GM19395 (cell line): ENCODE measurements around the gene ZNHIT2.

Experiments used
- ATAC-seq: cut with Tn5 transposase; IDR thresholded peaks from one replicate; pipeline ENCODE4 v1.9.1; 2021; ENCODE audit warnings: mild to moderate bottlenecking, moderate library complexity; ENCODE audit not compliant: unreplicated experiment

ZNHIT2 gene

DNA sequence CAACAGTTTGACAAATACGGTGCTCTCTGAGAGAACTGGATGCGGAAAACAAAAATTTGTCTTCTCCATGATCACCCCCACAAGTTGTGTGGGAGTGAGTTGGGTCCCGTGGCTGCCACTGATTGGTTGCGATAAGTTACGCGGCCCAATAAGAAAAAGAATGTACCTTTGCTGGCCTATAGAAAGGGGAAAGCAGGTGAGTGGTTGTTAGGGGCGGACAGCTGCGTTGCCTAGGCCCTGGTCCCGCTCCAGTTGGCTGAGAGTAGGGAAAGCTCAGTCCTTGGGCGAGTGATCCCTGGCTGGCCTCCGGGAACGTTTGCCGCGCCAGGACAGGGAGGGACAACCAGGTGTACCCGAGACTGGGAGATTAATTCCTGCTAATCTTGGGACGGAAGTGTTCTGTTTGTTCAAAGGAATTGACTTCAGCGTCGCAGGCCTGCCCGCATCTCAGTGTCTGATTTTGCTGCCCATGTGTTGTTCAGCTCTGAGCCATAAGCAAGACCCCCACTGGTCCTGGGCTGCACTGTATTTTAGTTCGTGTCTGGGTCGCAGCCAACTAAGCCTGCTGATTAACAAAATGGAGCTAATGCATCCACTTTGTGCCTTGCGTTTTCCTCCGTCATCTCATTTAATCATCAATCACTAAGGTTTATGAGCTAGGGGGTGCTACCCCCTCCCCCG, 17.6 kb upstream of the ZNHIT2 start:
- peak; percentile 71 for ATAC-seq

DNA sequence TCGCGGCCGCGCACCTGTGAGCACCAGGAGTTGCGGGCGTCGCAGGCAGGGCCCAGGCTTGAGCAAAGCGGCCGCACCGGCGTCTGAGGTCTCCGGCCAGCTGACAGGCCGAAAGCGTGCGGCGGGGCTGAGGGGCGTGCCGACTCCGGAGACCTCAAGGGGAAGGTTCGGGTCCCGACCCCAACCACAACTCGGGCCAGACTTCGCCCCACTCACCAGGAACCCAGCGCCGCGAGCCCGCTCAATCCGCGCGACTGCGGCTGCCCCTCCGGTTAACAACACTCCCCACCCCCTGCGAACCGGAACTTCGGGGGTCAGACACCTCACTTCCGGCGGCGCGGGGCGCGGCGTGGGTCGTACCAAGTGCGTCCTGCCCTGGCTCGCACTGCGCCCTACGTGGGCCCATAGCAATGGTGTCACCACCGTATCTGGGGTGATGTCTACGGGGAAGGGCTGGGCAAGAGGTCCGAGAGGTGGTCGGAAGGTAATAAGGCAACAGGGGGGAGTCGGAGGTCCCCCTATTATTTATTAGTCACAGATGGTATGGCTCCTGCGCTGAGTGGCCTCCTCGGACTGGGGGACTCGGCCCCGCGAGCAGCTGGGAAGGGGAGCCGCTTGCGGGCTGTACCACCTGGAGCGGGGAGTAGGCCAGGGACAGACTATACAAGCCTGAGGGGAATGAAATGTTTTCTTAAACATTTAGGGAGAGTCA, 16.9 kb upstream of the ZNHIT2 start, which contains the start of gene SYVN1:
TSS of gene SYVN1 (minus strand) at position 280 of the 712 bp plus-strand sequence. CDS start 918 bp downstream, outside the sequence.
- ATAC-seq, result peak; percentile 70

DNA sequence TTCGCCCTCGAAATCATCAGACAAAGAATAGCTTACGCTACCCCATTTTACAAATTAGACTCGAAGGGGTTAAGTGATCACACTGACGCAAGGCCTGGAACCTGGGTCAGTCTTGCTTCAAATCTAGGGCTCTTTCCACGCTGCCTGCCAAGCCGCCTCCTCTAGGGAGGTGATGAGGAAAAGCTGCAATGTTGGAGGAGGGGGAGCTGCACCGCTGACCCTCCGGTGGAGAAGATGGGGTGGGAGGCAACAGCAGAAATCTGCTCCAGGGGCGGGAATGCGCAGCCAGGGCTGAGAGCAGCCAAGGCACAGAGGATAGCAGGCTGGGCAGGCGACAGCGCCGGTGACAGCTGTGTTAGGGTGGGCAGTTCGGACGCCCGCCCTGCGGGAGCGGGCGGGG, 16.2 kb upstream of the ZNHIT2 start:
- ATAC-seq, result no peak

DNA sequence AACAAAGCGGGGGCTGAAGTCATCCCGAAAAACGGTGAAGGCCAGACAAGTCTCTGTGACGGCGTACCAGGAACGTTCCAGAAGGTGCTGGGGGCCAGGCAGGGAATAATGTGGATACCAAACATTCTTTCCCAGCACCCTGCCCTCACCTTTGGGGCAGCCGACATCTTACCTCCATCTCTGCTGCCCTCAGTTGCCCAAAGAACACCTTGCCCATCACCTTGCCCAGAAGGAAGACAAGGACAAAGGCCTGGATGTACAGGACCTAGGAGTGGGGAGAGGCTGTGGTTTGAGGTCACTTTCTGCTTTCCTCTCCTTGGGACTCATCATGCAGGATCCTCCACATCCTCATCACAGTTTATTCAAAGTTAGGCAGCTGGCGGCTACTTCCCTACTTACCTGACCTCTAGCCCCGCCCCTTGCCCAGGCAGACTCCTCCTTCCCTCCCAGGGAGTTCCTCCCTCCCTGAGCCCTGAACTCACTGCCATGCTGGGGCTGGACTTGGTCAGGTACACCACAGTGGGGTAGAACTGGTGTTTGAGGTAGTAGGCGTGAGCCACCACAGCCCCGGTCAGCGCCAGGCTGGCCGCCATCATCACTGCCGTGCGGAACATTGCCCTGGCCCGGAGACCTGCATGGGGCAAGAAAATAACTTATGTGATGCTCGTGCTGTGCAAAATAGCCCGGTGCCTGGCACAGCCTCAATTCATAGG, 15.6 kb upstream of the ZNHIT2 start:
- ATAC-seq, result no peak

DNA sequence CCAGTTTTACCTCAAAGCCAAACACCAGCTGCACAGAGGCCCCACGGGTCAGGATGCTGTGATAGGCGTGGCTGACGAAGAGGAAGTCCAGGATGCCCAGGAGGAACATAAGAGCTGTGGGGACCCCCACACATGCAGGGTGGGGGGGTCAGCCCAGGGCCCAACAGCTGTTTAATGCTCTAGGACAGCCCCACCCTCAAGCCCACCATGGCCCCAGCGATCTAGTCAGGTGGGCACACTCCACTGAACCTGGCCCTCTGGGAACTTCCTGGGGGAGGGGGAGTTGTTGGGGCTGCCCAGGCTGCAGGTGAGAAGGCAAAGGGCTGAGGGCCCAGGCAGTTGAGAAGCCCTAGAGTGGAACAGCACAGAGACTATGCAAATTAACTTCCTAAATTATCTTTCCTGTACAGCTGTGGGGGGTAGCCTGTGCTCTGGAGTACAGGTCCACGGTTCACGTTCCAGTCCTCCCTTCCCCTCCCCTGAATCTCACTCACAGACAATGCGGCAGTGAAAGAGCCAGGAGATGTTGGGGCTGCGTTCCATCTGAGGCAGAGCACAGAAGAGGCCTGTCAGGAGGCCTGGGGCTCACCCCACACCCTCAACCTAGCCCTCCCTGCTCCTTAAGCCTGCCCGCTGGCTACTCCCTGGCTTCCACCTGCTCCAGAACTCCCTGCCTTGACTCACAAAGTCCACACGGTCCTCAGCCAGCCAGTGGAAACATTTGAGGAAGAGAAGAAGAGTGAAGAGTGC, 14.9 kb upstream of the ZNHIT2 start:
- ATAC-seq, result peak; percentile 40

DNA sequence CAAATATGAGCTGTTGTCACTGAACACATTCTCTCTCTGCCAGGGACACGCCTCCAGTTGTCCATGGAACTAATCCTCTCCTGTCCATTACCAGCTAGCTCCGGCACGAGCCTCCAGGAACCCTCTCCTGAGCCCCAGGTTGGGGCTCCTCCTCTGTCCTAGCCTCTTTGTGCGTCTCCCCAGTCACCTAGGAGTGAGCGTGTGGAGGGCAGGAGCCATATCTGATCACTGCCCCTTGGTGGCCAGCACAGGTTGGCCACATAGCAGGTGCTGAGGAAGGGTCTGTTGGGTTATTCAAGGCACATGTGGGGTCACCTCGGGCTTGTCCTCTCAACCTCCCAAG, 14.4 kb upstream of the ZNHIT2 start:
- no peak for ATAC-seq

DNA sequence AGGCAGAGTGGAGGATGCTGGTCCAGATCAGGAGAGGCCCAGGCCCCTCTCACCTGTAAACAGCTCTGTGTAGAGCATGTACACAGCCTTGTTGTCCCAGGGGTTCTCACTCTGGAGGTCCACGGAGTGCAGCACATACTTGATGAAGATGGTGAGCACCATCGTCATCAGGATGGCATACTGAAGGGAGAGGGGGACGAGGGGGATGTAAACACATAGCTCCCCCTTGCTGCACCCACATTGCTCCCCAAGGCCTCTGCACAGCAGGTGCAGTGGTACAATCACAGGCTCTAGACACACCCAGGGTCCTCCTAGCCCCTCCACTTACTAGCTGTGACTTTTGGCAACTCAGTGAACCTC, 13.9 kb upstream of the ZNHIT2 start:
- ATAC-seq, result no peak

DNA sequence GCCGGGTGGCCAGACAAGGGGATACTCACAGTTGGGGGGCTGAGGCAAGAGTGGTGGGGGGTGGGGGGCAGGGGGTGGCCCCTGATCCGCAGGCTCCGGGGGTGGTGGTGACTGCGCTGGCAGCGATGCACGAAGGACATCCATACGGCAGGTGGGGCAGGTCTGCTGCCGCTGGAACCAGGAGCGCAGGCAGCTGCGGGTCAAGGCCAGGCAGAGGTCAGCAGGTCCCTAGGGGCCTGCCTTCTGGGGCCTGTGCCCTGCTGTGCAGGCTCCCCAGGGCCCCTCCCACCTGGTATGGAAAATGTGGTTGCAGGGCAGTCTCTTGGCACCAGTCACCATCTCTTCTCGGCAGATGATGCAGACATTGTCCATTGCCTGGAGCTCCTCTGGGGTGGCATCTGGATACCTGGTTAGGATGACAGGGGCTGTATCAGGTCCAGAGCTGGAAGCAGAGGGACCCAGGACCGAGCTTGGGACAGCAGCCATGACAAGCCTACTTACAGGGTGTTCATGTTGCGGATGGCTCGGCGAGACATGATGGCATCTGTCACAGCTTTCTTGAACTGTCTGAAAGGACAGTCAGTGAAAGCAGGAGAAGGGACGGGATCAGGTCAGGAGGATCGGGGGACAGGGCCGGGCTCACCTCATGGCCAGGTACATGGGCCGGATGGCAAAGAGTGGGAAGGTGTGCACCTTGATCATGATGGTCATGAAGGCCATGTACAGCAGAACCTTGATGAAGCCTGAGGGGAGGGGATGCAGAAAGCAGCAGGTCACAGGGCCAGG, 13.3 kb upstream of the ZNHIT2 start:
- ATAC-seq, result no peak

DNA sequence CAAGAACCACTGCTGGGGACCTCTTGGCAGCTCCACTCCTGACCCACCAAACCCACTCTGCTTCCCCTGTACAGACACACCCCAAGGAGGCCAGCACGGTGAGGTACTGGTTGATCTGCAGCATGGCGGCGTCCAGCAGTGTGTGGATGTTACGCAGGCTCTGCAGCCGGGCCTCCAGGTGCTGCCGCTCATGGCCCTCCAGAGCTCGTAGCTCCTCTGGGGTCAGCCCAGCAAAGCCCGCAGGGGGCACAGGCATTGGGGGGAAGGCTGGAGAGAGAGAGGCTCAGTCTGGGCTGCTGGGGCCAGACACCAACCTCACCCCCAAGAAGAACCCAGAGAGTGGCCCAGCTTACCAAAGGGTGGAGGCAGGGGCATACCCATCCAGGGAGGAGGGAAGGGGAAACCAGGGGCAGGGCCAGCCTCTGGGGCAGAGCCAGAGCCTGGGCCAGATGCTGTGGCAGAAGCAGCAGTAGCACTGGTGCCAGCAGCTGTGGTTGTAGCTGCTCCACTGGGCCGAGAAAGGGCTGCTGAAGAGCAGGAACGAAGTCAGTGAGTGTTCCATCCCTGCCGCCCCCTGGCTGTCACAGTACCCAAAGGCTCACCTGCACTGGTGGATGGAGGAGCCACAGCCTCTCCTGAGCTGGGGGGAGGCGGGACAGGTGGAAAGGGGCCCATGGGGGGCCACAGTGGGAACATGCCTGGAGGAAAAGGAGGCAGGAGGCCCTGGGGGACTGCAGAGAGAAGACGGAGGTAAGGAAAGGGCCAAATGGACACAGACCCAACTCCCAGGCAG, 12.3 kb upstream of the ZNHIT2 start:
- no peak for ATAC-seq

DNA sequence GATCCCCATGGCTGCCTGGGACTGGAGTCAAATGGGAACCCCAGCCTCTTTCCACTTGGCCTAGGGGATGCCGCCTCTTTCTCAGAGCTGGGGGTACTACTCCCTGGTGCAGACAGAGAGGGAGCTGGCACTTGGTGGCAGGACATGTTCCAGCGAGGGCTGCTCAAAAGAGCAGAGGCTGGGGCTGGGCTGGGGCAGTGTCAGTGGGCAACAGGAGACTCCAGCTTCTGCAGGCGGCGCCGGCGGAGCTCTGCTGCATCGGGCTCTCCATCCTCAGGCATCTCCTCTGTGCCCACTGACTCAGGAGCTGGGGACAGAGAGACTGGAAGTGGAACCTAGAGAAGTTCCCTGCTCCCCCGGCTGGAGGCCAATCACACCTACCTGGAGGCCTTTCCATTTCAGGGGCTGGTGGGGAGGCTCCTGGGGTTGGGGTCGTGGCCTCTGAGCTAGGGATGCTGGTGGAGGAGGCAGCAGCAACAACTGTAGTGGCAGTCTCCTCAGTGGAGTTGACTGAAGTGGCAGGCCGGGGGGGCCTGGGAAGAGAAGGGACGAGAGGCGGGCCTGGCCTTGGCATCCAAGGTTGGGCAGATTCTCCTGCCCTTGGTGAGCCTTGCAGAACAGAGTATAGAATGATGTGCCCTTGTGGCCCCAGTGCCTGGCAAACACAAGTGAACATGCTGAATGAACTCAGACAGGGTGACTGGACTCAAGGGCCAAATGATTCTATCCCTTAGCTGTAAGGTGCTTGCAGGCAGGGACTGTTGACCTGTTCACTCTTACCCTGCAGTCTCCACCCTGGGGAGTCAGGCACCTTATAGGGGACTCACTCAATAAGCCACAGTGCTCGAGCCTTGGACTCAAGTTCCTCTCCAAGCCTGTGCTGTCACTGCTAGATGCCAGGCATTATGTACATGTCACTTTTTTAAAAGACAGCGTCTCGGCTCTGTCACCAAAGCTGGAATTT, 11.0 kb upstream of the ZNHIT2 start:
- ATAC-seq, result no peak

DNA sequence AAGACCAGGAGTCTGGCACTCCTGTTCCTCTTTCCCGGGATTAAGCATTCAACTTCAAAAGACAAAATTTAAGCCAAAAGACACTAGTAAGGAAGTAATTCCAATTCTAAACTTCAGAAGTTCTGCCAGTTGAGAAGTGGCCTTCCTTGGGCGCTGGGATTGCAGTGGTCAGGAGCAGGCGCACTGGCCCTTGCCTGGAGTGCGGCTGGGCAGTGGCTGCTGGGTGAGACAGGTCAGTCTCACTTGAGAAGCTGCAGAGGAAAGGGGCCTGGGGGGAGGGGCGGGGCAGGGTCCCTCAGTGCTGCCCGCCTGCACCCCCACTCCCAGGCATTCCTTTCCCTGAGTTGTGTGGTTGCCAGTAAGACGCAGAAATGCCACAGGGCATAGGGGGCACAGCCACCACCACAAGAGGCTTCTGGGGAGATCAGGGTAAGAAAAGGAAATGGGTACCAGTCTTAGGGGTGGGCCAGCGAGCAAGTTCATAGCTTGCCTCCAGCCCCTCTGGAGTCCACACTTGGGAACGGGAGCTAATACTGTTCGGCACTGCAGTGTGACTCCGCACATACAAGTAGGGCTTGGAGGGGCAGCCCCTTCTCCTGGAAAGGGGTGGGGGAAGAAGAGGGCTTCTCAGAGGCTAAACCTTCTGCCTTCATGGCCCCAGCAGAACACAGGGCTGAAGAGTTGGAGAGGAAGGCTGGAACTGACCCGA, 10.1 kb upstream of the ZNHIT2 start:
- ATAC-seq, result no peak

DNA sequence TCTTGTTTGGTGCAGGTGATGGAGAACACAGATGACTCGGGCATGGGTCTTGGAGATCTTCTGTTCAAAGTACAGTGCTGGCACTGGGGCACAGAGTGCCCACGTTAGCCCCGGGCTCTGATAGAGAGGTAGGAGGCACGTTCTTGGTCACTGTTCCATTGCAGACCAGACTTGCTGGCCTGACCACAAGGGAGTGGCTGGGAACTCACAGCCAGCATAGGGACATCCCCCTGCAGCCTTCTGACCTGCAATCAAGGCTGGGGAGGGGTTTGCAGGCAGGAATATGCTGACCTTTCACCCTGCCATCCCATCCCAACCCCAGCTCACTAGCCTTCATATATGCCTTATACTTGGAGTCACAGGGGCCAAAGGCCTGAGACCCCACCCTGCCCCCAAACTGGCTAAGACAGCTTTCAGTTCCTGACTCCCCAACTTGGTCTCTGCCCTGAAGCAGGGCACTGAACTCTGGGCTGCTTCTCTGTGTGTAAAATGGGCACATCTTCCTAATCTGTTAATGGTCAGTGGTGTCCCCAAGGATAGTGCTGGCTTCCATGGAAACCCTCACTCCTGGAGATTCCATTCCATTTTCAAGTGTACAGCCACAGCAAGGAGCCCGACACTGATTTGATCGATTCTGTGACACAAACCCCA, 9.2 kb upstream of the ZNHIT2 start:
- no peak for ATAC-seq

DNA sequence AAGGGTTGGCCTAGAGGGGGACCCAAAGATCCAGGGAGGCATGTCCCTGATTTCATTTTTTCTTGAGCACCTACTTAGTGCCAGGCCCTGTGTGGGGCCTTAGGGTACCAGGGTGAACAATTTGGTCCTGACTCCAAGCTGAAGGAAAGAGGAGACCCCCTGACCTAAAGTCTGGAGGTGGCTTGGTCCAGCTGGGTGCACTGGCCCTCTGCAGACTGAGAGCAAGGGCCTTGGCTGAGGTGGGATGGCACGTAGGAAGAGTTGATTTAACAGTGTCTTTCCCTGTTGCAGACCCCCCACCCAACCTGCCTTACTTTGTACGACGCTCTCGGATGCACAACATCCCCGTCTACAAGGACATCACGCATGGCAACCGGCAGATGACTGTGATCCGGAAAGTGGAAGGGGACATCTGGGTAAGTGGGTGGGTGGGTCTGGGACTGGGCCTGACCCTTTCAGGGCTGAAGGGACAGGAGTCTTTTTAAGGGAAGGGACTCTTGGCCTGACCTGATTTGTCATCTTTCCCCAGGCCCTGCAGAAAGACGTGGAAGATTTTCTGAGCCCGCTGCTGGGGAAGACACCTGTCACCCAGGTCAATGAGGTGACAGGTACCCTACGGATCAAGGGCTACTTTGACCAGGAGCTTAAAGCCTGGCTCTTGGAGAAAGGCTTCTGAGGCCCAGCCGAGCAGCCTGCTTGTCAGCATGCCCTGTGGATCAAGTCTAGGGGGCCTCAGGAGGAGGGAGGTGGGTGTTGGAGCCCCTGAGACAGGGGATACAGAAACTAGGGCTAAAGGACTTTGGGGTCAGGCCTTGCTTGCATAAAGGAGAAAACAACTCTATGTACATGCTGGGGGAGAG, 7.9 kb upstream of the ZNHIT2 start:
- no peak for ATAC-seq

DNA sequence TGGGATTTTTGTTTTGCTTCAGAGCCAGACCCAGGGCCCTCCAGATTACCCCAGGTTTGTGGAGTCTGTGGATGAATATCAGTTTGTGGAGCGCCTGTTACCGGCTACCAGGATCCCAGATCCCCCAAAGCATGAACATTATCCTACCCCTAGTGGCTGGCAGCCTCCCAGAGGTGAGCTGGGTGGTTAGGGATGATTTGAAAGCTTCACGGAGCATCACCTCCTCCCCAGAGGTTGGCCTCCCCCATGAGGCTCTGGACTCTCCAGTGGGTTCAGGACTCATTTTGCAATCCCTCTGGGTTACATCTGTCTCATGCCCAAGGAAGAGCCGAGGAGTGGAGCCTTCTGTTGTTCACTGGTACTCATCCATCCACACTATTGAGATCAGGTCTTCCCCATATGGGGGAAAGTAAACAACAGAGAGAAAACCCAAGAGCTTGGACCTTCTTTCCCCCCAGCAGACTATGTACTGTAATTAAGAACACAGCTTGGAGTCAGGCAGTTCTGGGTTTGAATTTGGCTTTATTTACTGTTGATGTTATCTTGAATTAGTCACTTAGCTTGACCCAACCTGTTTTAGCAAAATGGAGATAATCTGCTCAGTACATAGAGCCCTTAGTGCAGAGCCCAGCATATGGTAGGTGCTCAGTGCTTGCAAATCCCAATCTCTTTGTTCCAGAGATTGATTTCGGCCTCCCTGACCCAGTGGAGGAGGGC, 7.1 kb upstream of the ZNHIT2 start:
- ATAC-seq, result no peak

DNA sequence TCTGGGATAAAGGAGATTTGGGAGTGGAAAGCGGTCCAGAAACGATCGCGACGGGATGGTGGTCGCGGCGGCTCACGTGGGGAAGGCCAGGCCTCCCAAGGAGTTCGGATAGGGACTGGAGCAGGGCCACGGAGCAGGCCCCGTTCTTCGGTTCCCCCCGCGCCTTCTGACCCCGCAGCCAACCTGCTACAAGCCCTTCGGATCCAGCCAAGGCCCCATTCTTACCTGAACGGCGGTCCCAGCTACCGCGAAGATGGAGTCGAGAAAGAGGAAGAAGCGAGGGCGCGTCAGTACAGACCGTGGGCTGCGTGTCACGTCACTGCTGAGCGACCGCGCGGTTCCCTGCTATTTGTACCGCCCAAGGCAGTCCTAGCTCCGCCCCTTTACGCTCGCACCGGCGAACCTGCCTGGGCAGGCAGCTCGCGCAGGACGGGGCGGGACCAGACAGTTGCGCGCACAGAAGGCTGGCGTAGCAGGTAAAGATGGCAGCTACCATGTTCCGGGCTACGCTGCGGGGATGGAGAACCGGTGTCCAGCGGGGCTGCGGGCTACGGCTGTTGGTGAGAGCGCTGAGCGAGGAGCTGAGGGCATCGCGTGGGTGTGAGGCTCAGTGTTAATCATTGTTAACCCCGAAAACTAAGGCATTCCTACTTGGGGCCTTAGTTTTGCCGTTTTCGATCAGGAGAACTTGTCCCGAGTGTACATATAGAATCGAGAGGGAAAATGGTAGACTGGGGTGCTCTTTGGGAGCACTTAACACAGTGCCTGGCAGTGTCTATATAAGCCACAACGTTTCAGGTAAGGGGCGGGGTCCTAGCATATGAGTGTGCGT, 4.6 kb upstream of the ZNHIT2 start, which contains the start of the genes FAU and MRPL49:
TSS of gene FAU (minus strand) at position 270 of the 832 bp plus-strand sequence. CDS start 321 bp downstream, outside the sequence.
TSS of gene MRPL49 (plus strand) at position 457 of the 832 bp plus-strand sequence. CDS start at position 483, 26 bp downstream.
- ATAC-seq, result peak; percentile 67
